Measurements from ENCODE around the gene NTHL1. TPM values are rescaled to one million over a fixed set of nuclear protein-coding genes. Genes with fewer than 3 reads are reported as not detected.

Gene NTHL1
- total and polyA plus RNA-seq, 2 donors (not counting 3 experiments of a cell fraction or from before 2014, with no cell fraction given): 39.8 to 65.8 TPM

DNA sequence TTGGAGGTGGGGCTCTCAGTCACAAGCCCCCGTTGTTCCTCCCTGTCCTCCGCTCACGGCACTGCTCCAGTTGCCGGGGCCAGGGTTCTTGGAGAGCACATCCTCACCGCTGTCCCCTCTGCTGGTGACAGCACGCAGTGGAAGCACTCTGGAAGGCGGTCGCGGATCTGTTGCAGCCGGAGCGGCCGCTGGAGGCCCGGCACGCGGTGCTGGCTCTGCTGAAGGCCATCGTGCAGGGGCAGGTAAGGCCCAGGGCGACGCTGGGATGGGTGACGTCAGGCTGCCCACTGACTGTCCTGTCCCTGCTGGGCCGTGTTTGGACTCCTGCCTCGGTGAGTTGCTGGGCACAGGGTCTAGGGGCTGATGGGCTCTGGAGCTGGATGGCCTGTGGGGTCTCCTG lies 5.6 kb upstream of the NTHL1 start:
- Histone ChIP-seq H4K20me1 (replicated peaks; ENCODE audit: control insufficient read depth, extremely low read depth, insufficient read depth, low read length) (no peaks in the 10 kb centered on the region), H3K9me1 (replicated peaks; ENCODE audit: control insufficient read depth, extremely low read depth, insufficient read depth, low read length) (no peaks in the 10 kb centered on the region), H3K79me2 (ENCODE audit: control insufficient read depth, insufficient read depth, low read length) (peaks cover 8% of the 10 kb centered on the region), H3K36me3 (ENCODE audit: control insufficient read depth in 2 of 2, extremely low read depth in 1 of 2, insufficient read depth in 2 of 2, low read length in 2 of 2) (peaks cover 5 to 40% of the 10 kb centered on the region in 2 experiments), H3K27ac (ENCODE audit: insufficient read depth, low read depth, low read length) (no peak overlapping the region), H3K9me3 (replicated peaks; ENCODE audit: control insufficient read depth, insufficient read depth, low read length) (no peaks in the 10 kb centered on the region), H2AFZ (ENCODE audit: low read depth, low read length) (no peak overlapping the region), H3K4me1 (ENCODE audit: control insufficient read depth, extremely low read depth, insufficient read depth, low read length) (peaks cover 7% of the 10 kb centered on the region), H3K4me2 (ENCODE audit: insufficient read depth, low read length) (no peak overlapping the region), H3K9ac (replicated peaks; ENCODE audit: extremely low read depth, insufficient read depth, low read length) (no peak overlapping the region), H3K27me3 (ENCODE audit: control insufficient read depth in 2 of 2, insufficient read depth in 2 of 2, low read length in 2 of 2) (no peaks in the 10 kb centered on the region), H3K4me3 (replicated peaks in 1 of 3; ENCODE audit: insufficient read depth in 1 of 3, low read depth in 1 of 3, low read length in 3 of 3) (no peak overlapping the region)
- POLR2A ChIA-PET: interaction anchor here (0.5 kb wide), 1 partner anchor 537 kb away, joined by 5 read pairs; no protein-coding TSS in a partner anchor
- CTCF ChIA-PET: interaction anchor here (1.4 kb wide), 2 partner anchors 31 to 87 kb away, joined by 3 read pairs; no protein-coding TSS in a partner anchor
- TF ChIP-seq, protein P1, sequence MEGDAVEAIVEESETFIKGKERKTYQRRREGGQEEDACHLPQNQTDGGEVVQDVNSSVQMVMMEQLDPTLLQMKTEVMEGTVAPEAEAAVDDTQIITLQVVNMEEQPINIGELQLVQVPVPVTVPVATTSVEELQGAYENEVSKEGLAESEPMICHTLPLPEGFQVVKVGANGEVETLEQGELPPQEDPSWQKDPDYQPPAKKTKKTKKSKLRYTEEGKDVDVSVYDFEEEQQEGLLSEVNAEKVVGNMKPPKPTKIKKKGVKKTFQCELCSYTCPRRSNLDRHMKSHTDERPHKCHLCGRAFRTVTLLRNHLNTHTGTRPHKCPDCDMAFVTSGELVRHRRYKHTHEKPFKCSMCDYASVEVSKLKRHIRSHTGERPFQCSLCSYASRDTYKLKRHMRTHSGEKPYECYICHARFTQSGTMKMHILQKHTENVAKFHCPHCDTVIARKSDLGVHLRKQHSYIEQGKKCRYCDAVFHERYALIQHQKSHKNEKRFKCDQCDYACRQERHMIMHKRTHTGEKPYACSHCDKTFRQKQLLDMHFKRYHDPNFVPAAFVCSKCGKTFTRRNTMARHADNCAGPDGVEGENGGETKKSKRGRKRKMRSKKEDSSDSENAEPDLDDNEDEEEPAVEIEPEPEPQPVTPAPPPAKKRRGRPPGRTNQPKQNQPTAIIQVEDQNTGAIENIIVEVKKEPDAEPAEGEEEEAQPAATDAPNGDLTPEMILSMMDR (IDR thresholded peaks at IDR 0.05; ENCODE audit: extremely low read depth in 1 of 2, insufficient read depth in 1 of 2, low read depth in 1 of 2, low read length in 2 of 2): no peak
- TF ChIP-seq POLR2A (IDR thresholded peaks at IDR 0.05; ENCODE audit: low read depth, low read length) (no peak), FOS (IDR thresholded peaks at IDR 0.05; ENCODE audit: borderline replicate concordance, insufficient read depth, low read length) (no peak), JUN (IDR thresholded peaks at IDR 0.05; ENCODE audit: borderline replicate concordance, insufficient read depth, insufficient read length, low read depth) (no peak), GATA2 (IDR thresholded peaks at IDR 0.05; ENCODE audit: insufficient read depth, insufficient read length, low read depth, low read length) (no peak), MYC (IDR thresholded peaks at IDR 0.05; ENCODE audit: low read depth, low read length) (no peak), POLR2AphosphoS5 (IDR thresholded peaks at IDR 0.05; ENCODE audit: insufficient read depth, low read depth, low read length) (no peak), EZH2 (IDR thresholded peaks at IDR 0.05; ENCODE audit: borderline replicate concordance, low read depth, low read length, severe bottlenecking) (no peak)
- TF ChIP-seq, protein P2, sequence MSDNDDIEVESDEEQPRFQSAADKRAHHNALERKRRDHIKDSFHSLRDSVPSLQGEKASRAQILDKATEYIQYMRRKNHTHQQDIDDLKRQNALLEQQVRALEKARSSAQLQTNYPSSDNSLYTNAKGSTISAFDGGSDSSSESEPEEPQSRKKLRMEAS (IDR thresholded peaks at IDR 0.05; ENCODE audit: insufficient read depth, insufficient read length): no peak
- FAIRE-seq: no peak
- intact Hi-C loops (cut with micrococcal nuclease) (no loop called here), dilution Hi-C loops (cut with MboI; ENCODE audit: extremely low pct_ligation_motif_present, low sequenced_read_pairs) (no loop called here)
- DNase-seq (ENCODE audit: low read depth, low spot score): no peak
- BruUV-seq (replicated peaks): no TSS peak

Measured in endothelial cell of umbilical vein (primary cell).